ENCODE measurements around the gene MYRF. TPM values are rescaled to one million over a fixed set of nuclear protein-coding genes. Genes with fewer than 3 reads are reported as not detected.
A peak's percentile ranks its signal among the peaks of the same experiment; 100 is the strongest.

Gene MYRF
- total RNA-seq, 2 donors from 2014 or later: 1.2 to 5.9 TPM

DNA sequence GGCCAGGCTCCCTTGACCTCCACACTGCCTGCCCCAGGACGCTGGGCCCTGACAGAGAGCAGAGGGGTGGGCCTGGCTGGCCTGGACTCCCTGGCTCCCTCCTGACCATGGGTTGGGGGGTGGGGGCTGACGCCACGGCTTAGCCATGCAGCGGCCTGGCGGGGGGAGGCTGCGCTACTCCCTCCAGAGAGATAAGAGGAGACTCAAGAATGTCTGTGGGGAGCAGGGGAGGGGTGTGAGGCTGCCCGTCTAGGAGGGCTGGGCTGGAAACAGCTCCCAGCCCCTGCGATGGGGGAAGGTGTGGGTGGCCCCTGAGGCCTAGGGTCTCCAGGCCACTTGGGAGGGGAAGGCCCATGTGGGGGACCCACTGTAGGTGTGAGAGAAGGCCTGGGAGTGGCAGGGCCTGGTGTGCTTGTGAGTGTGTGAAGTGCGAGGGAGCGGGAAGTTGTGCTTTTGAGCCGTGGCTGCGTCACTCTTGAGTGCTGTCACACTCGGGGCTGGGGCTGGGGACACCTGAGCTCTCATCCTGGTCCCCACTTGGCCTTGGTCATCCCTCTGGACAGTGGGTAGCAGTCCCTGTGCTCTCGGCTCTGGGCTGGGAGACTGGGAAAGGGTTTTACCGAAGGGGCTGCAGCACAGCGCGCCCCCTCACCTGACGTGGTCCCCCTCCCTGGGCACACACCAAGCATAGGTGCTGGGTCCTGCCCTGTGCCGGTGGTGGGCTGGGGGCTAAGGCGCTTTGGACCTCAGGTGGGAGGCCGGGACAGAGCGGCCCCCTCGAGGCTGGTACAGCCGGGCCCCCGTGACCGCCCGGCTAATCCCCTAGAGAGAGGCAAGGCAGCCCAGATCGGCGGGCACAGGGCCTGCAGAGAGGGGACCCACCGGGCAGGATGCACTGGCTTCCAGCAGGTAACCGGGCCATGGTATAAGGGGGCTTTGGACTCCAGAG lies 2.4 kb downstream of the MYRF start:
- Mint-ChIP-seq H3K36me3 (ENCODE audit: low read depth) (no peaks in the 10 kb centered on the region), H3K9me3 (no peaks in the 10 kb centered on the region), H3K4me3 (no peak overlapping the region), H3K4me1 (peaks cover 11% of the 10 kb centered on the region), H3K27me3 (peaks cover 7% of the 10 kb centered on the region), H3K27ac (peak overlapping the region; percentile 1)
- no peak for ATAC-seq (replicated peaks)

DNA sequence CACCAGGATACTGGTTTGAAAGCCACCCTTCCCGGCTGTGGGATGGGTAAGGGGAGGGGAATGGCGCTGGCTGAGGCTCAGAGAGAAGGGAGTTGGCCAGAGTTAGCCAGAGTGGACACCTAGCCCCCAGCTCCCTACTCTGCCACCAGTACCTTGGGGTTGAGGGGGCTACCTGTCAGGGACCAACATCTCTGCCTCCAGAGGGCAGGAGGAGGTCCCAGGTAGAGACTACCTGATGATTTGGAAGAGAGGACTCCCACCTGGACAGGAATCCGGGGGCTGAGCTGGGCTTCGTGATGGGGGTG lies 3.7 kb downstream of the MYRF start:
- Mint-ChIP-seq H3K27ac (peak overlapping the region; percentile 90), H3K4me3 (peak overlapping the region; percentile 52), H3K27me3 (peaks cover 3% of the 10 kb centered on the region), H3K9me3 (no peaks in the 10 kb centered on the region), H3K4me1 (peaks cover 11% of the 10 kb centered on the region), H3K36me3 (ENCODE audit: low read depth) (no peaks in the 10 kb centered on the region)
- no peak for ATAC-seq (replicated peaks)

DNA sequence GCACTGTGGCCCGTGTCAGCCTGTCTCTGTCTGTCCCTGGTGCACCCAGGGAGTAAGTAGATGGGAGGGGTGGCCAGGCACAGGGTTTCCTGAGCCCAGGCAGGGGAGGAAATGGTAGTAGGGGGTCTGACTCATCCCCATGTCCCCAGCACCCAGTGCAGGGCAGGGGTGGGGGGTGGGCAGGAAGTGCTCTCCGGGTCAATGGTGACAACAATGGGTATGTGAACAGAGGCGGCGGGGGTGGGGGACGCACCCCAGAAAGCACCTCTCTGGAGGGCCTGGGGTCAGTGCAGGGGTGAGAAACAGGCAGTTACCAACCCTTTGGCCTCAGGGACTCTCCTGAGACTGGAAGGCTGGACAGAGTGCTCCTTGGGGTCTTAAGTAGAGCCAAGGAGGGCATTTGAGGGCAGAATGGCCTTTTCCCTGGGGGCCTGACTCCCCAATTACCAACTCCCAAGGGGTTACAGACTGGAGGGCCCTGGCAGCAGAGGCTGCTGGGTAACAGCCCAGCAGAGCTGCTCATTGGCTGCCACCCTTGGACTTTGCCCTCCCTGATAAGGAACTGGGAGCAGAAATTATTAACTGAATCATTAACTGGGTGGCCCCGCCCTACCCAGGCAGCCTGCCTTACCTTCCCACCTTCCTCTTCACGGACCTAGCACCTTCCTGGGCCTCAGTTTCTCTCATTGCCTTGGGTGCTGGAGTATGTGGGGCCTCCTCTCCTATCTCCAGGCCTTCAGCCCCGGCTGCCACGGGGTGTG lies 4.2 kb downstream of the MYRF start:
- Mint-ChIP-seq H3K27me3 (no peaks in the 10 kb centered on the region), H3K4me1 (peaks cover 11% of the 10 kb centered on the region), H3K27ac (peak overlapping the region; percentile 90), H3K9me3 (no peaks in the 10 kb centered on the region), H3K4me3 (peak overlapping the region; percentile 52), H3K36me3 (ENCODE audit: low read depth) (no peaks in the 10 kb centered on the region)
- ATAC-seq (replicated peaks): peak; percentile 85

DNA sequence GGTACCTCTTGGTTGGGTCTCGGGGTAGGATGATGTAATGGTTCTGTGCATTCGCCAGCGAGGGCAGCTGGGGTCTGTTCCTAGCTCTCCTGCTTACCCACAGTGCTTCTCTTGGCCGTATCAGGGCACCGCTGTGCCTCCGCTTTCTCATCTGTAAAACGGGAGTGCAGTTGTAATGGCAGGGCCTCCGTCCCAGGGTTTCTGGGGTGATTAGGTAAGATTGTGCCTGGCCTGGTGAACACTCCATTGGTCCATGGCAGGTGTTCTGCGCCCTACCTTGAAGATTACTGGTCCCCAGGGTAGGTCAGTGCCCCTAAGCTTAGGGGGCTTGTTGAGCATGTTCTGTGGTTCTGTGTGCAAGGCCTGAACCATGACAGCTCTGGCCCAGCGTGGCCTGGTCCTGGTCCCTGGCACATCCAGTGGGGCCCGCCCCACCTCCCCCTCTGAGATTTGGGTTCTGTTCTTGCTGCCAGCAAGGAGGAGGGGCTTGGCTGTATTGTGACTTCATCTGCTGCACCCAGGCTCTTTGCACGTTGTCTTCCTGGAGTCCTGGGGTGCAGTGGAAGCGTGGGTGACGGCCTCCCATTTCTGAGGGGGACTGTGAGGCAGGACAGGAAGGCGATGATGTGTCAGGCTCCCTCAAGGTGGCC lies 4.9 kb downstream of the MYRF start:
- H3K4me1 Mint-ChIP-seq: peaks cover 11% of the 10 kb centered on the region
- H3K36me3 Mint-ChIP-seq (ENCODE audit: low read depth): no peaks in the 10 kb centered on the region
- no peaks in the 10 kb centered on the region for H3K27me3 Mint-ChIP-seq
- peak overlapping the region; percentile 90 for H3K27ac Mint-ChIP-seq
- H3K4me3 Mint-ChIP-seq: peak overlapping the region; percentile 52
- no peaks in the 10 kb centered on the region for H3K9me3 Mint-ChIP-seq
- no peak for ATAC-seq (replicated peaks)

DNA sequence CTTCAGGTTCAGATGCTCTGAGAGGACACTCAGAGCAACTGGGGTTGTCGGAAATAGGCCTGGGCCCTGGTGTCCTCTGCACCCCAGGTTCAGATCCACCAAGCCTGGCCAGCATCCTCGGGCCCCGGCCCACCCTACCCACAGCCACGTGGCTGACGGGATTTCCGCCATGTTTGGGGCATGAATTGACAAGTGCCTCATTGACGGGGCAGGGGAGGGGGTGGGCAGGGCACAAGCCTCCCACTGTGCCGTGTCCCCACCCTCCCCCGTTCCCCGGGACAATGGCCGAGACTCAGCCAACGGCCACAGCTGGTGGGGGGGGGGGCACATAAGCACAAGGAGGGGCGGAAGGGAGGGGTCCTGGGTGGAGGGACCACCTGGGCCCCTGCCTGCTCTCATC lies 8.5 kb downstream of the MYRF start:
- Mint-ChIP-seq H3K4me1 (peaks cover 5% of the 10 kb centered on the region), H3K36me3 (ENCODE audit: low read depth) (no peaks in the 10 kb centered on the region), H3K4me3 (no peak overlapping the region), H3K27ac (no peak overlapping the region), H3K27me3 (no peaks in the 10 kb centered on the region), H3K9me3 (no peaks in the 10 kb centered on the region)
- ATAC-seq (replicated peaks): no peak

- ATAC-seq (replicated peaks): no peak
- H3K27ac Mint-ChIP-seq: no peak overlapping the region
- H3K9me3 Mint-ChIP-seq: no peaks in the 10 kb centered on the region
- H3K4me3 Mint-ChIP-seq: no peak overlapping the region
- H3K4me1 Mint-ChIP-seq: peaks cover under 1% of the 10 kb centered on the region
- H3K36me3 Mint-ChIP-seq (ENCODE audit: low read depth): no peaks in the 10 kb centered on the region
- H3K27me3 Mint-ChIP-seq: no peaks in the 10 kb centered on the region
Observed at GRCh38 chr11:61761440-61762222, 9.2 kb downstream of the MYRF start.

DNA sequence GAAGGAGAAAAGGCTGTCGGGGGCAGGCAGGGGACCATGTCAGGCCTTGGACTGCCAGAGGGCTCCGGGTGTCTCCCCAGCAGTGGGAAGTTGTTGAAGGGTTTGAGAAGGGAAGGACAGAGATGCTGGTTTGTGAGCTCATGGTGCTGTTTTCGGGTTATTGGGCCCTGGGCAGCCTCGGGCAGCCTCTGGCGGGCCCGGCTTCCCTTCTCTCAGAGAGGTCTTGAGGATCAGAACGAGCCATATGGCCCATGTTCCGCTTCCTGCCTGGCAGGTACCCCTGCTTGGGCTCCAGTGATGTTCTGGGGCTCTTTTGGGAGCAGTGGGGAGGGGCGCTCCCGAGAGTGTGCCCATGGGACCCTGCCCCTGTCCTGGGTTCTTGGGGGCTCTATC lies 9.8 kb downstream of the MYRF start:
- Mint-ChIP-seq H3K9me3 (no peaks in the 10 kb centered on the region), H3K27me3 (no peaks in the 10 kb centered on the region), H3K27ac (no peak overlapping the region), H3K4me1 (no peaks in the 10 kb centered on the region), H3K36me3 (ENCODE audit: low read depth) (no peaks in the 10 kb centered on the region), H3K4me3 (no peak overlapping the region)
- no peak for ATAC-seq (replicated peaks)

GRCh38 chr11:61762798-61763197 lies 10.4 kb downstream of the MYRF start:
- Mint-ChIP-seq H3K4me1 (no peaks in the 10 kb centered on the region), H3K9me3 (no peaks in the 10 kb centered on the region), H3K36me3 (ENCODE audit: low read depth) (no peaks in the 10 kb centered on the region), H3K27me3 (no peaks in the 10 kb centered on the region), H3K4me3 (no peak overlapping the region), H3K27ac (no peak overlapping the region)
- ATAC-seq (replicated peaks): no peak

GRCh38 chr11:61763930-61764605 lies 11.6 kb downstream of the MYRF start:
- Mint-ChIP-seq H3K4me3 (no peak overlapping the region), H3K27me3 (no peaks in the 10 kb centered on the region), H3K27ac (no peak overlapping the region), H3K36me3 (ENCODE audit: low read depth) (no peaks in the 10 kb centered on the region), H3K4me1 (no peaks in the 10 kb centered on the region), H3K9me3 (no peaks in the 10 kb centered on the region)
- ATAC-seq (replicated peaks): no peak

DNA sequence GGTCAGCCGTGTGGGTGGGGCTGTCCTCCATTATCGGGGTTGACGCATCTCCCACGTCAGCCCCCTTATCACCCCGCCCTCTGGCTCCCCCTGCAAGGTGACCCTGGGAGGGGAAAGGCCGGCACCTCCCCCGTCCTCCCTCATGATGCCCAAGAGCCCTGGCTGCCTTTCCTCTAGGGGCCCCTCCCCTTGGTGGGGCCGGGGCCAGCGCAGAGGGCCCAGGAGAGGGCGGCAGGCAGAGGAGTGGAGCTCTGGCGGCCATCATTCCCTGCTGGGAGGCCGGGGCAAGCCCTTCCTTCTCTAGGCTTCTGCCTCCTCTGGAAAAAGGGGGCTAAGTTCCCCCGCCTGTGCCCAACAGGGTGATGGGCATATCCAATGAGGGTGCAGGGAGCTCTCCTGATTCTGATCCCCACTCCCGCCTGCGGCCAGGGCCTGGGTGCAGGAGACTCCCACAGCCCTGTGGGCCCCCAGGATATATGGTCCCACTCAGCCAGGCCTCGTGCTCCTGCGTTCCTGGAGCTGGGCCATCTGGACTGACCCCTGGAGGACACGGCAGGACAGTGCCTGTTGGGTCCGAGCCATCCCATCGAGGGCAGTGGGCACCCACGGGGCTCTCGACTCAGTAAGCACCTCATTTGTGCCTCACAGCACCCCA lies 12.3 kb downstream of the MYRF start:
- H3K27ac Mint-ChIP-seq: no peak overlapping the region
- H3K9me3 Mint-ChIP-seq: no peaks in the 10 kb centered on the region
- H3K4me1 Mint-ChIP-seq: no peaks in the 10 kb centered on the region
- ATAC-seq (replicated peaks): no peak
- H3K36me3 Mint-ChIP-seq (ENCODE audit: low read depth): no peaks in the 10 kb centered on the region
- H3K4me3 Mint-ChIP-seq: no peak overlapping the region
- no peaks in the 10 kb centered on the region for H3K27me3 Mint-ChIP-seq

DNA sequence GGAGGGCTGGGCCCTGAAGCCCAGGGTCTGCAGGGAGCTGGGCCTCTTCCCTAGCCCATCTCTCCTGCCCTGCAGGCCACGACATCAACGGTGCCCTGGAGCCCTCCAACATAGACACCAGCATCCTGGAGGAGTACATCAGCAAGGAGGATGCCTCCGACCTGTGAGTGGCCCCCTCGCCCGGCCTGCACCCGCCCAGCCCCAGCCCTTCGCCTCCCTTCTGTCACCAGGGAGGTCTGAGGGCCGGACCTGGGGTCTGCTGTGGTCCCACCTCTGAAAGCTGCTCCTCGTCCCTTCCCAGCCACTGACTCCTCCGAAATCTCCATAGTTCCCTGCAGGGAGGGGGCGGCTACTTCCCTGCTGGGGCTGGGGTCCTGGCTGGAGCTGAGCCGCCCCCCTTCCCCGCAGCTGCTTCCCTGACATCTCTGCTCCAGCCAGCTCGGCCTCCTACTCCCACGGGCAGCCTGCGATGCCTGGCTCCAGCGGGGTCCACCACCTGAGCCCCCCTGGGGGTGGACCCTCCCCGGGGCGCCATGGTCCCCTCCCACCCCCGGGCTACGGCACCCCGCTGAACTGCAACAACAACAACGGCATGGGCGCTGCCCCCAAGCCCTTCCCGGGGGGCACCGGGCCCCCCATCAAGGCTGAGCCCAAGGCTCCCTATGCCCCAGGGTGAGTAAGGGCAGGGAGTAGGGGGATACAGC lies 13.3 kb downstream of the MYRF start:
- Mint-ChIP-seq H3K27me3 (no peaks in the 10 kb centered on the region), H3K27ac (no peak overlapping the region), H3K4me3 (no peak overlapping the region), H3K36me3 (ENCODE audit: low read depth) (no peaks in the 10 kb centered on the region), H3K9me3 (no peaks in the 10 kb centered on the region), H3K4me1 (no peaks in the 10 kb centered on the region)
- ATAC-seq (replicated peaks): no peak

DNA sequence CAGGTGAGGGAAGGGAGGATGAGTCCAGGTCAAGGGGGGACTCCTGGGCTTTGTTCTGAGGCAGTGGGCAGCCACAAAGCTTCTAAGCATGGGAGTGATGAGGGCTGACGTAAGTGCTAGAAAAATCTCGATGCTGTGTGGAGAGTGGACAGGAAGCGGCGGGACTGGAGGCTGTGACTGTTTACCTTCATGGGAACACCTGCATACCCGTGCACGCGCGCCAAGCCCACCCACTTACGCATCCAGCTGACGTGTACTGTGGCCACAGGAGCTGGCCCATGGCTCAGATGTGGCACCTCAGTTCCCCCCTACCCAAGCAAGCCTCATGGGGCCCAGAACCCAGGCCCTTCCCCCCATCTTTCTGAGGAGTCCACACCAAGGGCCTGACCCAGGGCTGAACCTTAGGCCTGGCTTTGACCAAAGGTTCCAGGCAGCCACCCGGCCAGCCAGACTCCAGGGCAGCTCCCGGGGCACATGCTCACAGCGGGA lies 14.0 kb downstream of the MYRF start:
- Mint-ChIP-seq H3K27me3 (no peaks in the 10 kb centered on the region), H3K27ac (no peak overlapping the region), H3K4me1 (no peaks in the 10 kb centered on the region), H3K4me3 (no peak overlapping the region), H3K36me3 (ENCODE audit: low read depth) (no peaks in the 10 kb centered on the region), H3K9me3 (no peaks in the 10 kb centered on the region)
- ATAC-seq (replicated peaks): no peak

All from activated T-helper 17 cell treated with anti-CD3 and anti-CD28 coated beads, Interleukin-2, amount 50 U/mL, for 72 hours (primary cell).